Erythroblast (primary cell): ENCODE results near the gene NEDD4.

Experiments used
- GATA1 ChIP-seq: IDR thresholded peaks from 2 replicates; pipeline ENCODE4 v1.6.1; 2011; ENCODE audit warnings: low read depth, mild to moderate bottlenecking, control low read depth, low read length, moderate library complexity
- POLR2A ChIP-seq: IDR thresholded peaks from 2 replicates; pipeline ENCODE4 v1.6.1; 2011; ENCODE audit warnings: mild to moderate bottlenecking, low read length

DNA sequence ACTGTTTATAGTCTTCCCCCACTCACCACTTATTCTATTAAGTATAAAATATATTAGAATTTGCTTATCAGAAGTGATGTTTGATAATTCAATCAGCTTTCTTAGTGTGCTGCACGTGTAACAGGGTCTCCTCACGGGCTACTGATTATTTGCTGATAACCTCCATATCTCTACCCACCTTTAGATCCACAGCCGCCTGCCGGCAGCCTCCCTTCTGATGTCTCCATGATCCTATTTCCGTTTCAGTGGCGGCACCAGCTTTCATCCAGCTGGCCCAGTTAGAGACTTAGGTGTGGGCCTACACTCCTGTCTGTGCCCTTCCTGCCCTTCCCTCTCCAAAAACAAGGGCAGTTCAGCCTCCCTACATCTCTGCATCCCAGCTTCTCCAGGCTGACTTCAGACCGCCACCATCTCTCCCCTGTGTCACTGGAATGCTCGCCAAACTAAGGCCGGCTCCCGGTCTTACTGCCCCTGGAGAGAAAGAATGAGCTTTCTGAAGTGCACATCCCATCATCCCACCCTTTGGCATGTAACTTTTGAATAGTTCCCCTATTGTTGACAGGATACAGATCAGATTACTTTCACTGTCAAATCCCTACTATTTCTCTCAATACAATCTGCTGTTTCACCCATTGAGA, 173.9 kb downstream of the NEDD4 start:
- no peak for TF ChIP-seq POLR2A
- no peak for TF ChIP-seq GATA1
